Hematopoietic multipotent progenitor cell treated with erythropoietin and hydrocortisone succinate and interleukin-3 and kit ligand, for 17 days (in vitro differentiated cells): ENCODE measurements around the gene UBASH3B.
"Not testable (repeated sequence)": the region's sequence is repeated elsewhere in the genome, so short reads cannot be mapped to it uniquely, and the experiment has no call there.

Experiments
- DNase-seq: peaks from one replicate; pipeline ENCODE4 v3.0.0-alpha.2; 2015; ENCODE audit warnings: low spot score

The UBASH3B gene

DNA sequence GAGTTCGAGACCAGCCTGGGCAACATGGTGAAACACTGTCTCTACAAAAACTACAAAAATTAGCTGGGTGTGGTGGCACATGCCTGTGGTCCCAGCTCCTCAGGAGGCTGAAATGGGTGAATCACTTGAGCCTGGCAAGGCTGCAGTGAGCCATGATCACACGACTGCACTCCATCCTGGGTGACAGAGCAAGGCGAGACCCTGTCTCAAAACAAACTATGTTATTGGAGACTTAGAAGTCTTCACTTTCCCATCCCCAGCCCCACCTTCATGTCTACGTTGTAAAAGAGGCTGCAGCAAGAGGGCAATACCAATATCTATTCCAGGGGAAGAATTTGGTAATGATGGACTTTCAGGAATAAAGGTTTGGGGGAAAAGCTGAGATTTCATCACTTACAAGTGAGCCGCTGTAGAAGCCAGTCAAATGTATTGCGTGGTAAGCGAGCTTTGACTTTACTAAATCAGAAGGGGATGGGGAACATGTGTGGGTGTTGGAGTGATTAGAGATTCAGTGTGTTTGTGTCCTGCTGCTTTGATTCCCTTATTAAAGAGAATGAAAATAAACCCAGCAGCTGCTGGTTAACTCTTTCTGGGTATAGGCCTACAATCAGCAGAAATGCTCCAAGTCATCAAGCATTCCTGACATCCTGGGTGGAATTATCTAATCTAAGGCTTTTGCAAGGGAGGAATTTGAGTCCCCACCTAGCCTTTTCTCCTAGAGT lies 53.7 kb downstream of the UBASH3B start:
- no peak for DNase-seq

DNA sequence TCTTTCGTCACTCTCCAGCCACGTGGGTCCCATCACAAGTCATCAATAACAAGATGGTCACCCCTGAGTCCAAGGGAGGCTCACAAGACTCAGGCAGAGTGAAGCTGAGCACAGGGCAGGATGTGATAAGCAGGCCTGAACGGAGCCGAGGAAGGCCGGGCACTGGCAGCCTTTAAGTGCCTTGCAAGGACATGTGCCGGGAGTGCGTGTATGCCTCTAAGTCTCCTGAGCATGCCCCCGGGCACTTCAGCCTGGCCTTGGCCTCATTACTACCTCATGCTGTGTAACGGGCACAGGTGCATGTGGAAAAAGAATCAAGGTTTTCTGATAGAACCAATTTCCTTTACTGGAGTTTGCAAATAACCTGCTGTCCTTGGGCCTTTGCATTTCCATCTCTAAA lies 55.8 kb downstream of the UBASH3B start:
- no peak for DNase-seq

DNA sequence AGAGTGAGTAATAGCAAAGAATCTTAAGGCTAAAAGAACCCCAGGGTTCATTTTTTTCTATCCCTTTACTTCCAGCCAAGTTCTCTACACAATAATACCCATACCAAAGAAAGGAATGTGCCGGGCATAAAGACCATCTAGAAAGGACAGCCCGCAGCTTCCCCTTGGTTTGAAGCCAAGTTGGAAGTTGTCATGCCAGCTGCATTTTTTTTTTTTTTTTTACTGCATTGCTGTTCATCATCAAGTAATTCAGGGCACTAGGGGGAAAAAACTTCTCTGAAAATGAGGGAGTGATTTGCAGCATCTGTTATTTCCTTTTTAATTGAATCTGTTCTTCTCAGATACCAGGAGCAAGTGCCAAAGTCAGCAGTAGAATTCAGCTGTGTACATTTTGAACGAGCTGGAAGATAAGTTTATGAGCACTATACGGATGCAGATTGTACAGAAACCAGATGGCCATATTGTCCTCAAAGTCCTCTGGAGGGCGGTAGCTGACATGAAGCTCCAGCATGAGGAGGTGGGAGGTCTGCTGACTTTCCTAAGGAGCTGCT lies 56.4 kb downstream of the UBASH3B start:
- no peak for DNase-seq

DNA sequence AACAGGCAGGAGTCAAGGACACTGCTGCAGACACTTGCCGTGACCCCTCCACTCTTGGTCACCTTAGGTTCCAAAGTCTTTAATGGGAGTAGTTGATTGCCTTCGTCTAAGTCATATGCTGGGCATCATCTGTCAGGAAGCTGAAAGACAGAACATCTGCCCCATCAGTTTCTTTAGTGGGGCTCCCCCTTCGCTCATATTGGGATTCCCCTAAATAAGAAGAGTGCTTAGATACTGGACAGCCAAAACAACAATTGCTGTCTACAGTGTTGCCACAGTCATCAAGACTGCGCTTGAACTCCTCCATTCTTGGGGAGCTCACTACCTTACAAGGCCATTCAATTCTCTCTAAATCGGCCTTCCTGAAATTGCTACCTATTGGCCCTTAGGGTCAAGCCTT lies 58.5 kb downstream of the UBASH3B start:
- DNase-seq = no peak

DNA sequence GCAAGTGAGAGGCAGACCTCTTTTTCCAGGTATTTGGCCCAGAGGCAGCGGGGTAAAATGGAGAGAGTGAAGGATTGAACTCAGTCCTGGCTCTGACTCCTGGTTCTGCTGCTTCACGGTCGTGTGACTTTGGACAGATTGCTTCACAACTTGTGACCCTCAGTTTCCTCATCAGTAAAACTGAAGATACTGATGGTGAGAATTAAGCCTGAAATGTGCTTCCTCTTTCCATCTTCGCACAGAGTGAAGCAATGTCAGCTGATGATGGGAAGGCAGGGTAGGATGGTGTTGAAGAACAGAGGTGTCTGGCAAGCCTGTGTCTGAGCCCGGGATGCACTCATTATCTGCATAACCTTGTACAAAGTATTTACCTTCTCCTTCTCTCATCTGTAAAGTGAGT lies 59.0 kb downstream of the UBASH3B start:
- no peak for DNase-seq

DNA sequence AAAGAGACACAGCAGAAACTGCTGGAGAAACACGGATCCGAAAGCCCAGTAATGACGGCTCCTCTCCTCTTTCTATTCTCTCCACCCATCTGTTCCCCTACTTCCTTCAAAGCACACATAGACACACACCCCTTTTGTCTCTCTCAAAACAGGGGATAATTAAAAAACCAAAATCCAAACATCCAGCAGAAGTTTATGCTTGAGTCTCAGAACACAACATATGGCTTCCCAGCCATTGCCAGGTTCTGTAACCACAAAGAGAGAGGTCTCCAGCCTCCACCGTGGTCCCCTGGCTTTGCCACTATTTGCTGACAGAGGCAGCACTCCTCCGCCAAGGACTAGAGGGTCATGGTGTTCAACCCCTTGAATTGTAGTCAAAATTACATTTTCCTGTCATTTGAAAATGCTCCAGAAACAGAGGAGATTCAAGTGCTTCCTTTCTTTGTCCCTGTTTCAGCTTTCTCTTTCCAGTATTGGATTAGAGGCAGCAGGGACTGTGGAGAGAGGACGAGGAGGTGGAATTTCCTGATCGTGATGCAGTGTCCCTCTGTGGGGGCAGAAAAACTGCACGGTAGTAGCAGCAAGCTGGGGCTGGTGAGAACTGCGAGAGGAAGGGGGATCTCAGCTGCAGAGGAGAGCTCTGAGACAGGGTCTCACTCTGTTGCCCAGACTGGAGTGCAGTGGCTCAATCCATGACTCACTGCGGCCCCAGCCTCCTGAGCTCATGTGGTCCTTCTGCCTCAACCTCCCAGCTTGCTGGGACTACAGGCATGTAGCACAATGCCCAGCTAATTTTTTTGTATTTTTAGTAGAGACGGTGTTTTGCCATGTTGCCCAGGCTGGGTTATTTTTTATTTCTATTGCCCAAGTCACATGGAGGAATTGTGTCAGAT lies 60.3 kb downstream of the UBASH3B start:
- DNase-seq = no peak

DNA sequence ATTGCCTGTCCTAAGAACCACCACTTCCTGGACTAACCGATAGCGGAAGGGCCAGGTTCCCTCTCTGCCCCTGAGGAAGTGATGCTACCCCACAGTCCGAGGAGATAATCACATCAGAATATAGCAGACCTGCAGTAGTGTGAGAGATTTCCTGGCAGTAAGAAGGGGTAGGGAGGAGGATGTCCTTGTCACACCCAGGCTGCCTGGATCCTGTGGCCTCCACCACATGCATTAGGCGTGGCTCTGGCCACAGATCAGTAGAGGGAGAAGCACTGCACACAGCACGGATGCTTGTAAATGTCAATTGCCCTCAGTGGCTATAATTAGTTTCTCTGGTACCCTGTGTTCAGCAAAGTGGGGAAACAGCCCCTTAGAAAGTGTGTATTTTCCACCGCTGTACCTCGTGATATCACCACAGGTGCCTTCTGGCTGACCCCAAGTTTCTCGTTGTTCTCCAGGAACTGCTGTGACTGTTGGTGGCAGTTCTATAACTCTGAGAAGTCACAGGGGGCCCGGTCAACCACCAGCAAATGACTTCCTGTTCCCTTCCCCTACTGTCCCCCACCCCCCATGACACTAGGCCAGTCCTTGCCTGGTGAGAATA lies 61.8 kb downstream of the UBASH3B start:
- DNase-seq = no peak

DNA sequence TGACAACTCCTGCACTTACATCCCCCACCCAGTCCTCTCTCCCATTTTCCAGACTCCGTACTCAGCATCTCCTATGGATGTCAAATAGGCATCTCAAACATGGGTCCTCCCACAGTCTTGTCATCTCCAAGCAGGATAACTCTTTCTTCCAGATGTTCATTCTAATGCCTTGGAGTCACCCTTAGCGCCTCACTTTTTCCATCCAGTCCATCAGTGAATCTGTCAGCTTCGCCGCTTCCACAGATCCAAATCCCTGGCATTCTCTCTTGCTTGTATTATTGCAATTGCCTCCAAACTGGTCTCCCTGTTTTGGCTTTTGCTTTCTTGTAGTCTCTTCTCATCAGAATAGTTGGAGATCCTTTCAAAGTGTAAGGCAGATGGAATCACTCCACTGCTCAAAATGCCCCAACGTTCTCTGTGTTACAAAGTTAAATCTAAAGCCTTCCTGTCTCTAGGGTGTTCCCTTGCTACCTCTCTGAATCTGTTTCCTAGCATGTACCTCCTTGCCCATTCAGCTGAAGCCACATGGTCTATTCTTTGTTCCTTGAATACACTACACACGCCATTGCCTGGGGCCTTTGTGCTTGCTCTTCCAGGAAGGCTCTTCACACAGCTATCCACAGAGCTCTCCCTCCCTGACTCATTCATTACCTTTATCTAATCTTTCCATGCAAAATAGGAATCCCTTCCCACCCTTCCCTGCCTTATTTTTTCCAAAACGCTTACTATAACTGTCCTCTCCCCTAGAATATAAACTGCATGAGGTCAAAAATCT lies 64.8 kb downstream of the UBASH3B start:
- DNase-seq = no peak

DNA sequence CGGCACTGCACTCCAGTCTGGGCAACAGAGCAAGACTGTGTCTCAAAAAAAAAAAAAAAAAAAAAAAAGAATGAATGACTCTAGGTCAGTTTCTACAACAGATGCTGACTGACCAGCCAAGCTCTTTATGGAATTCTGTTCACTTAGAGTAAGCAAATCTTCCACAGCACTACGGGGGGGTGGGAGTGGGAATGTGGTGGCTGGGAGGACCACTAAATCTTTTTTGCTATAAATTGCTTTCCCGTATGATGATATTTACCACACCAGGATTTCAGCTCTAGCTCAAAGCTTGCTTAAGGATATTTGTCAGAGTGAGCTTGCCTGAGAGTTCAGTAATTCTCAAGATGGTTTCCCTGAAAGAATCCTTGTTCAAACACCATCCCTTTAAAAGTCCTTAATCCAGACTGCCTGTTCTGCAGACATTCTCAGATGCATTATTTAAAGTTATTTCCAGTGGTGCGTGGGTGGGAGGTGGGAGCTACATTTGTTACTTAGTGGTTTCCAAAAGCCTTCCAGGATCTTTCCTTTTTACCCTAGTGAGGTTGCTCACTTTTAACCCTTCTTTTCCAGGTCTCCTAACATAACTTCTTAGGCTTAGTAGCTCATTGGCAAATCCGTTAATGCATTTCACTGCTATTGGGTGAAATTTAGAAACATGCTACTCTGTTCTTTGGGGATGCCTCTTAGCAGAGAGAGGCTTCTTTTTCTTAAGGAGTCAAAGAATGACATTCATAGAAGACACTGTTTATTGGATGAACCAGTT lies 65.9 kb downstream of the UBASH3B start:
- no peak for DNase-seq

DNA sequence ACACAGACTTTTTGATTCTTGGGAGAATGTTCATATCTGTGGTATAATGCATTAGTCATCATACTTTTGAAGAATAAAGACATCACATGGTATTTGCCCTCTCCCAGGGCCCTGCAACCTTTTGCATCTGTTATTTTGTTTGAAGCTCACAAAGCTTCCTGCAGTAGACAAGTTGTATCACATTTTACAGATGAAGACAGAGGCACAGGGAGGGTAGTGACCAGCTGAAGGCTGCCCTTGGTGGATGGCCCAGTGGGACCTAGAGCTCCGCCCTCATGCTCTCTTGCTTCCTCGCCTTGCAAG lies 66.4 kb downstream of the UBASH3B start:
- DNase-seq = no peak

DNA sequence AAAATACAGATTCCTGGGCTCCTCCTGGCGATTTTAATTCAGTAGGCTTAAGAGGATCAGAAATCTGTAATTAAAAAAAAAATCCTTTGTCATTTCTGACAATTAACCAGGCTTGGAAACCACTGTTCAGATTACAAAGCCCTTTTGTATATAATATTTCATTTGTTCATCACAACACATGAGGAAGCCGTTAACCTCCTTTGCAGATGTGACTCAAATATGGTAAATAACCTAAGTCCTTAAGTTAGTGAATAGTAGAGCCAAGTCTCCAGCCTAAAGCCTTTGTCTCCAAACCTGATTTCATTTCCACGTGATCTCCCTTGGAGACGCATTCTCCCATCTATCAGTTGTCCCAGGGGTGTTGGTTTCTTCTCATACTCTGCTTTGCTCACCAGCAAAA lies 67.6 kb downstream of the UBASH3B start:
- DNase-seq = no peak

DNA sequence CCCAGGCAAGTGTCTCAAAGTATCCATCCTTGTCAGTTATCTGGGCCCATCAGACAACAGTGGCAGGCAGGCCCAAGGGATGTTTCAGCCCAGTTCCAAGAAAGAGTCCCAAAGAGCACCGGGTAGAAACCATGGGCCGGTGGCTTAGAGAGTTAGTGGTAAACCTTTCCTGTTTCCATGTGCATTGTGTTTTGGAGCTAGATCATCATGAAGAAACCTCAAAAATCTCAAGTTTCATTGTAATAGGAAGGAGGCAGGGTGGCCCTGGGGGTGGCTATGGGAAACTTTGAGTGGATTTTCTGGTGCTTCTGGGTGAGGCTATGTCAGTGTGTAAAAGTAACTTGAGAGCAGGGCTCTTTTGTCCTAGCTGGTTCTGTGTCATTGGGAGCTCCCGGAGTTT lies 68.1 kb downstream of the UBASH3B start:
- DNase-seq = no peak

DNA sequence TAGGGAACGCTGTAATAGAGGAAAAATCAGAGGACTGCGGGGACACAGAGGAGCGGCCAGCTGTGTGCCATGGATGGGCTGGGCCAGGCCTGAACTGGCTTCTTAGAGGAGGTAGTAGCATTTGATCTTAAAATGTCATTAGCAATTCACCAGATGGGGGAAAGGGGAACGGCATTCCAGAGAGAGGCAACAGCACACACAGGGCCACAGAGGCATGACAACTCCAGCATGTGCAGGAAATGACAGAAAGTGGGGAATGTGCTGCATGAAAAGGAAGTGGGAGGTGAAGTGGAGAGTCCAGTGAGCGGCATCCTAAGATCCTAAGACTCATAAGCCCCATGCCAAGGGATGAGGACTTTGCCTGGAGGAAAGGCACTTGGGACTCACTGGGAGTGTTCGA lies 69.0 kb downstream of the UBASH3B start:
- no peak for DNase-seq

DNA sequence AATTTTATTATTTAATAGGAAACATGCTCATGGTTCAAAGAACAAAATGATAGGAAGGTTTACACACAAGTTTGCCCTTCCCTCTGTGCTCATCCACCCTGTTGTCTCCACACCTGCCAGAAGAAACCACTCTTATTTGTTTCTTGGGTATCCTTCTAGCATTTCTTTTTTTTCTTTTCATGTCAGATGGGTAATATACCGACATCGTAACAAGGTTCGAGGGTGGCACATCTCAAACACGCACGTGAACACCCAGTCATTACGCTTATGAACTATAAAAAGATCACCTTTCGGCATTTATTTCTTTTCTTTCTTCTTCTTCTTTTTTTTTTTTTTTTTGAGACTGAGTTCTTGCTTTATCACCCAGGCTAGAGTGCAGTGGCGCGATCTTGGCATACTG lies 70.5 kb downstream of the UBASH3B start:
- no peak for DNase-seq

DNA sequence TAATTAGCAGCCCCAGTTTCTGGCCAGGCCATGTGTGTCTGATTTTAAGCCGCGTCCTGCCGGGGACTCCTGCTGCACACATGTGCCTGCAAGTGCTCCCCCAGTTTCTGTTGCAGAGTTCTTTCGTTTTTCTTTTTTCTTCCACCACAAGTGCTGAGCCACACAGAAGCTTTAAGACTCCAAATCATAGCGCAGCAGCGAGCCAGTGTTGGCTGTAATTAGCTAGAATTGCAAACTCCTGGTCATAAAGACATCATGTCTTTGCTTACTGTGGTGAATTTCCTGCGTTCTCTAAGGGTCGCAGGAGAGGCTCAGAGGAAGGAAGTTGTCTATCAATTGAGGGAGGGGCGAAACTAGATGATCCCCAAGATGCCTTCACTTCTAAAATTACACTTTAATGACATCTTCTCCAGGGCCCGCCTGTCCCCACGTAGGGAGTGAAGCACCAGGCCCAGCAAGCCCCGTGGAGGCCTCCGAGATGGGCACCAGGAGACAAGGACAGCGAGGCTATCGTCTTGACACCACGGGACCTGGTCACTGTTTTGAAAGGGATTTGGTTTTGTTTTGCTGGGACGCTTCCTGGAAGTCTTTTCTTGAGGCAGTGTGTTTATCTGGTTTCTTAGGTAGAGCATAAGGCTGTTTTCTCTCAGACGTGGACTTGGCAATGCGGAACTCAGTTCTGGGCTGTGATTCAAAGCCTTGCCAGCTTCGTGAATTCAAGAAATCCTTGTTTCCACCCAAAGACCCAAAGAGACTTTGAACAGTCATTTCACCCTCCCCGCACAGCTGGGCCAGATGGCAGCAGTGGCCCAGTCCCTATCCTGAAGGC lies 71.8 kb downstream of the UBASH3B start:
- no peak for DNase-seq

DNA sequence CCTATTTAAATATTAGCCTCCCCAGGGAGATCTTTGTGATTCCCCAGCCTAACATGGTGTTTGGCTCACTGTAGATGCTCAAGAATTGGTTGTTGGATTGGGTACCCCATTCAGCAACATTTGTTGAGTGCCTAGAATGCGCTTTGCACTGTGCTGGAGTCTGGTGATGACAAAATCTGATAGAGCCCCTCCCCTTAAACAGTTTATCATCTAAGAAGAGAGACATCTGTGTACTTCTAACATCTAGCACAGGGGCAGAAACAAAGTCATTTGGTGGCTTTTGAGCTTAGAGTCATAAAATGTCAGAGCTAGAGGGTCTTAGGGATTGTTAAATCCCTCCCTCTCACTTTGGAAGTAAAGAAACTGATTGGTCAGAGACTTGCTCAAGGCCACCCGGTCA lies 73.0 kb downstream of the UBASH3B start:
- DNase-seq = no peak

DNA sequence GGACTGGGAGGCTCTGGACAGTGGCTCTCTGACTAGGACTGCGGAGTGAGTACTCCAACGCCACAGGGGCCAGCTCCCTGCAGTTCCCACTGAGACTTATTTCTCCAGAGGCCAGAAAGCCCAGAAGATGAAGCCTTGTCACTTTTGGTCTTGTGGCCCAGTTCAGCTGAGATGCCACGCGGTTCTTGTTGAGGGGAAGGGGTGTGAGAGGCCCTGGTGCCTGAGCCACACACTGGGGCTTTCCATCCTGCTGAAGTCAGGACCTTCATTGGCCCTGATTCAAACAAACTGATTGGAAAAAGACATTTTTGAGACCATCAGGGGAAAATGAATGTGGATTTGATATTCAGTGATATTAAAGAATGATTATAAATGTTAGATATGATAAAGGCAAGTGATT lies 73.6 kb downstream of the UBASH3B start:
- DNase-seq = no peak

DNA sequence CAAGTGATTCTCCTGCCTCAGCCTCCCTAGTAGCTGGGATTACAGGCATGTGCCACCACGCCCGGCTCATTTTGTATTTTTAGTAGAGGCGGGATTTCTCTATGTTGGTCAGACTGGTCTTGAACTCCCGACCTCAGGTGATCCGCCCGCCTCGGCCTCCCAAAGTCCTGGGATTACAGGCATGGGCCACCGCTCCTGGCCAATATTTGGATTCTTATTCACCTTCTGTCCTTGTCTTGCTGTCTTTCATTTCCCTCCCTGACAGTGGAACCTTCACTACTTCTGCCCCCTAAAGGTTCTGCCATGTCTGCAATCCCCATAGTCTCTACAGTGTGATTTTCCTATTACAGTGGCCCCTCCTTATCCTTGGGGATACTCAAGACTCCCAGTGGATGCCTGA lies 75.2 kb downstream of the UBASH3B start:
- DNase-seq = not testable (repeated sequence)

DNA sequence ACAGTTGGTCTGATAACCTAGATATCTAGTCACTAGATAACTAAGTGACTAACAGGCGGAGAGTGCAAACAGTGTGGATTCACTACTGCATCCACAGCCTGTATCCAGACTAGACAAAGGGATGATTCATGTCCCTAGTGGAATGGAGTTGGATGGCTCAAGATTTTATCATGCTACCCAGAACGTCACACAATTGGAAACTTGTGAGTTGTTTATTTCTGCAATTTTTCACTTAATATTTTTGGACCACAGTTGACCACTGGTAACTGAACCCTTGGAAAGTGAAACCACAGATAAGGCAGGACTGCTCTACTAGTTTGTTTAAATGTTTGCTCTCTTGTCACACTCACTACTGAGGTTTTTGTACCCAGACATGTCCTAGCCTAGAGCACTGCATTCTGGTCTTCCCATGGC lies 76.0 kb downstream of the UBASH3B start:
- no peak for DNase-seq
